ENCODE results near the gene CPSF2. TPM values are rescaled to one million over a fixed set of nuclear protein-coding genes. Genes with fewer than 3 reads are reported as not detected.
A peak's percentile ranks its signal among the peaks of the same experiment; 100 is the strongest.

The CPSF2 gene
- total RNA-seq, 1 experiment from 2014 or later, result 51.5 TPM

DNA sequence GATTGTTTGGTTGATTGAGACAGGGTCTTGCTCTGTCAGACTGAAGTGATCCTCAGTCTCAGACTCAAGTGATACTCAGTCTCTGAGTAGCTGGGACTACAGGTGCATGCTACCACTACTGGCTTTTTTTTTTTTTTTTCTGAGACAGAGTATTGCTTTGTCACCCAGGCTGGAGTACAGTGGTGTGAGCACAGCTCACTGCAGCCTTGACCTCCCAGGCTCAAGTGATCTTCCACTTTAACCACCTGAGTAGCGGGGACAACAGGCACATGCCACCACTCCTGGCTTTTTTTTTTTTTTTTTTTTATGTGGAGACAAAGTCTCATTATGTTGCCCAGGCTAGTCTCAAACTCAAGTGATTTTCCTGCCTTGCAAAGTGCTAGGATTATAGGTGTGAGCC, 31.8 kb downstream of the CPSF2 start:
- Histone ChIP-seq H3K36me3 (ENCODE audit: low read depth, low read length) (peaks cover 36% of the 10 kb centered on the region), H3K27ac (ENCODE audit: low read length) (peak overlapping the region; percentile 75), H3K9me2 (replicated peaks; ENCODE audit: low read length) (no peaks in the 10 kb centered on the region), H2AFZ (ENCODE audit: low read length) (no peak overlapping the region), H3K79me2 (ENCODE audit: low read length) (peaks cover 6% of the 10 kb centered on the region), H3K4me3 (ENCODE audit: low read length) (no peak overlapping the region), H4K20me1 (ENCODE audit: low read length) (0 out of 2 replicates have a peak, but pooled peaks cover 3% of the 10 kb centered on the region), H3K4me2 (ENCODE audit: low read length) (peak overlapping the region; percentile 68; the same call in 1 of the 2 replicates), H3K27me3 (ENCODE audit: low read length) (no peaks in the 10 kb centered on the region), H3K9ac (ENCODE audit: low read length) (peak overlapping the region; percentile 12; the same call in 1 of the 2 replicates), H3F3A (ENCODE audit: low read length, unreplicated experiment) (peaks cover 11% of the 10 kb centered on the region), H3K4me1 (ENCODE audit: insufficient read depth, low read length) (peaks cover 26% of the 10 kb centered on the region), H3K9me3 (ENCODE audit: low read length) (no peaks in the 10 kb centered on the region)
- no TSS peak for BruUV-seq (replicated peaks)
- ATAC-seq (no peak), DNase-seq (no peak)
- ChIA-PET CTCF (interaction anchor here (0.6 kb wide), 2 partner anchors 260 to 539 kb away, joined by 3 read pairs; no protein-coding TSS in a partner anchor), POLR2A (ENCODE audit: unreplicated experiment) (interaction anchor here (0.6 kb wide), 1 partner anchor 450 kb away, joined by 3 read pairs; no protein-coding TSS in a partner anchor)
- TF ChIP-seq, protein P1, sequence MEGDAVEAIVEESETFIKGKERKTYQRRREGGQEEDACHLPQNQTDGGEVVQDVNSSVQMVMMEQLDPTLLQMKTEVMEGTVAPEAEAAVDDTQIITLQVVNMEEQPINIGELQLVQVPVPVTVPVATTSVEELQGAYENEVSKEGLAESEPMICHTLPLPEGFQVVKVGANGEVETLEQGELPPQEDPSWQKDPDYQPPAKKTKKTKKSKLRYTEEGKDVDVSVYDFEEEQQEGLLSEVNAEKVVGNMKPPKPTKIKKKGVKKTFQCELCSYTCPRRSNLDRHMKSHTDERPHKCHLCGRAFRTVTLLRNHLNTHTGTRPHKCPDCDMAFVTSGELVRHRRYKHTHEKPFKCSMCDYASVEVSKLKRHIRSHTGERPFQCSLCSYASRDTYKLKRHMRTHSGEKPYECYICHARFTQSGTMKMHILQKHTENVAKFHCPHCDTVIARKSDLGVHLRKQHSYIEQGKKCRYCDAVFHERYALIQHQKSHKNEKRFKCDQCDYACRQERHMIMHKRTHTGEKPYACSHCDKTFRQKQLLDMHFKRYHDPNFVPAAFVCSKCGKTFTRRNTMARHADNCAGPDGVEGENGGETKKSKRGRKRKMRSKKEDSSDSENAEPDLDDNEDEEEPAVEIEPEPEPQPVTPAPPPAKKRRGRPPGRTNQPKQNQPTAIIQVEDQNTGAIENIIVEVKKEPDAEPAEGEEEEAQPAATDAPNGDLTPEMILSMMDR (conservative IDR thresholded peaks at IDR 0.05; ENCODE audit: low read depth, low read length), result no peak
- TF ChIP-seq EZH2 (IDR thresholded peaks at IDR 0.05; ENCODE audit: low read length, unreplicated experiment) (no peak), EZH2phosphoT487 (IDR thresholded peaks at IDR 0.05; ENCODE audit: borderline replicate concordance, low read length) (no peak)
- intact Hi-C loops (cut with micrococcal nuclease), result loop anchor here (5.0 to 10.0 kb wide), 2 partner anchors 231 to 304 kb away; no protein-coding TSS in a partner anchor

DNA sequence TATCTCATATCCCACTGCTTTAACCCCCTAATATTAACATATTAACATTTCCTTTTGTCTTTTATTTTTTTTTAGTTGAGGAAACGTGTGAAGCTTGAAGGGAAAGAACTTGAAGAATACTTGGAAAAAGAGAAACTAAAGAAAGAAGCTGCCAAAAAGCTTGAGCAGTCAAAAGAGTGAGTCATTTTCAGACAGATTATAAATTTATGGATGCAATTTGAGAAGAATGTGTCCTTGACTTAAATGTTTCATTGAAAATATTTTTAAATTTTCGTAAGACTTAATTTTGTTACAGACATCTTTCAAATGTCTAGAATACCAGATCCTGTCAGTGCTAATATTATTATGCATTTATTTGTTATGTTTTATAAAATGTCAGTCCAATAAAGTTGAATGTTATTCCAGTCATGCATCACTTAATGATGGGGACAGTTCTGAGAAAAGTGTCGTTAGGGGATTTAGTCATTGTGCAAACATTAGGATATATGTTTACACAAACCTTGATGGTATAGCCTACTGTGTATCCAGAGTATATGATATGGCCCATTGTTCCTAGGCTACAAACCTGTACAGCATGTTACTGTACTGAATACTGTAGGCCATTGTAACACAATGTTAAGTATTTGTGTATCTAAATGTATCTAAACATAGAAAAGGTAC, 32.6 kb downstream of the CPSF2 start:
- peak; percentile 99 for ATAC-seq
- peaks cover 11% of the 10 kb centered on the region for H3F3A ChIP-seq (ENCODE audit: low read length, unreplicated experiment)
- peak overlapping the region; percentile 12; the same call in 1 of the 2 replicates for H3K9ac ChIP-seq (ENCODE audit: low read length)
- peaks cover 37% of the 10 kb centered on the region for H3K36me3 ChIP-seq (ENCODE audit: low read depth, low read length)
- H3K9me2 ChIP-seq (replicated peaks; ENCODE audit: low read length), result no peaks in the 10 kb centered on the region
- peak; percentile 86 for DNase-seq
- H4K20me1 ChIP-seq (ENCODE audit: low read length), result 0 out of 2 replicates have a peak, but pooled peaks cover 3% of the 10 kb centered on the region
- no peak overlapping the region for H3K4me3 ChIP-seq (ENCODE audit: low read length)
- ChIA-PET CTCF (no interaction called here), POLR2A (ENCODE audit: unreplicated experiment) (interaction anchor here (0.6 kb wide), 1 partner anchor 449 kb away, joined by 3 read pairs; no protein-coding TSS in a partner anchor)
- peak overlapping the region; percentile 75 for H3K27ac ChIP-seq (ENCODE audit: low read length)
- H3K9me3 ChIP-seq (ENCODE audit: low read length), result no peaks in the 10 kb centered on the region
- H3K4me2 ChIP-seq (ENCODE audit: low read length), result peak overlapping the region; percentile 68
- H2AFZ ChIP-seq (ENCODE audit: low read length), result no peak overlapping the region
- no TSS peak for BruUV-seq (replicated peaks)
- intact Hi-C loops (cut with micrococcal nuclease), result loop anchor here (5.0 to 10.0 kb wide), 2 partner anchors 230 to 303 kb away; no protein-coding TSS in a partner anchor
- H3K4me1 ChIP-seq (ENCODE audit: insufficient read depth, low read length), result peaks cover 26% of the 10 kb centered on the region
- TF ChIP-seq EZH2phosphoT487 (IDR thresholded peaks at IDR 0.05; ENCODE audit: borderline replicate concordance, low read length) (no peak), EZH2 (IDR thresholded peaks at IDR 0.05; ENCODE audit: low read length, unreplicated experiment) (no peak)
- TF ChIP-seq, protein P1 (conservative IDR thresholded peaks at IDR 0.05; ENCODE audit: low read depth, low read length), result no peak
- H3K27me3 ChIP-seq (ENCODE audit: low read length), result no peaks in the 10 kb centered on the region
- H3K79me2 ChIP-seq (ENCODE audit: low read length), result peaks cover 6% of the 10 kb centered on the region

DNA sequence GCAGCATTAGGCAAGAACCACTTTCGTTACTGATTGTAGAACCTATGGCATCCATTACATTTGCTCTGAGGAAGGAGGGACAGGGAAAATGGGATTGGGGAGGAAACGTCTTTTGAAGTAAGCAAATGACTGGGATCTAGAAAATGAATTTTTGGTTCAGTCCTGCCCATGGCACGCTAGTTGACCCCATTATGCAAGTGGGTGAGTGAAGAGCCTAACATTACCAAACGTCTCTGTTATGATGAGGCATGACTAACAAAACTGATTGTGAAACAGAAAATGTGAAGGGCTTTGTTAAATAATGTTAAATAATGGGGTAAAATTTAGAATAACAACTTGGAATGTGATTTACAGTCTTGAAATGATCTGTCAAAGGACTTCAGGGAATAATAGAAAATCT, 38.9 kb downstream of the CPSF2 start:
- TF ChIP-seq EZH2 (IDR thresholded peaks at IDR 0.05; ENCODE audit: low read length, unreplicated experiment) (no peak), EZH2phosphoT487 (IDR thresholded peaks at IDR 0.05; ENCODE audit: borderline replicate concordance, low read length) (no peak)
- TF ChIP-seq, protein P1 (conservative IDR thresholded peaks at IDR 0.05; ENCODE audit: low read depth, low read length), result no peak
- intact Hi-C loops (cut with micrococcal nuclease), result no loop called here
- Histone ChIP-seq H3K27me3 (ENCODE audit: low read length) (no peaks in the 10 kb centered on the region), H3K9ac (ENCODE audit: low read length) (no peak overlapping the region), H3K9me2 (replicated peaks; ENCODE audit: low read length) (no peaks in the 10 kb centered on the region), H3K4me3 (ENCODE audit: low read length) (no peak overlapping the region), H4K20me1 (ENCODE audit: low read length) (no peaks in the 10 kb centered on the region), H3K27ac (ENCODE audit: low read length) (no peak overlapping the region), H3K4me1 (ENCODE audit: insufficient read depth, low read length) (no peaks in the 10 kb centered on the region), H3K4me2 (ENCODE audit: low read length) (no peak overlapping the region), H3K36me3 (ENCODE audit: low read depth, low read length) (peaks cover 69% of the 10 kb centered on the region), H2AFZ (ENCODE audit: low read length) (no peak overlapping the region), H3K79me2 (ENCODE audit: low read length) (no peaks in the 10 kb centered on the region; the same call in 1 of the 2 replicates), H3F3A (ENCODE audit: low read length, unreplicated experiment) (no peaks in the 10 kb centered on the region), H3K9me3 (ENCODE audit: low read length) (no peaks in the 10 kb centered on the region)
- BruUV-seq (replicated peaks), result no TSS peak
- DNase-seq (no peak), ATAC-seq (no peak)
- ChIA-PET CTCF (no interaction called here), POLR2A (ENCODE audit: unreplicated experiment) (no interaction called here)
